ENCODE data around the gene TBC1D4.

- no peak for TF ChIP-seq CTCF (IDR thresholded peaks at IDR 0.05 in 4 of 5, conservative IDR thresholded peaks at IDR 0.05 in 1 of 5)
- no peak for TF ChIP-seq POLR2A (IDR thresholded peaks at IDR 0.05)
Measured at GRCh38 chr13:75437582-75438318, 44.2 kb downstream of the TBC1D4 start.
